HG03520 (cell line): ENCODE results near the gene COL5A3.

ENCODE experiments used
- ATAC-seq: cut with Tn5 transposase; IDR thresholded peaks from one replicate; pipeline ENCODE4 v1.9.1; 2021; ENCODE audit warnings: mild to moderate bottlenecking, moderate library complexity; ENCODE audit not compliant: unreplicated experiment

COL5A3 gene

GRCh38 chr19:10011974-10012373 lies 1.7 kb upstream of the COL5A3 start:
- no peak for ATAC-seq

DNA sequence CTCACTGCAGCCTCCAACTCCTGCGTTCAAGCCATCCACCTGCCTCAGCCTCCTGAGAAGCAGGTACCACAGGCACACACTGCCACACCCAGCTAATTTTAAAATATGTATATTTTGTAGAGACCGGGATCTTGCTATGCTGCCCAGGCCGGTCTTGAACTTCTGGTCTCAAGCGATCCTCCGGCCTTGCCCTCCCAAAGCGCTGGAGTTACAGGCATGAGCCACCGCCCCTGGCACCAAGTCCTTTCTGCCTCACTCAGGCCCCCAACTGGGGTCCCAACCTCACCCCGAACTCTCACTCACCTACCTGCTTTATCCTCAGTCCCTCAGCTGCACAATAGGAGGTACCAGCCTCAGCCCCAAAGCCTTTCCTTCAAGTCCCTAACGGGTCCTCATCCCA lies 635 bp upstream of the COL5A3 start:
- no peak for ATAC-seq

- ATAC-seq: no peak
These were observed 535 bp downstream of the COL5A3 start for GRCh38 chr19:10009714-10010224.

DNA sequence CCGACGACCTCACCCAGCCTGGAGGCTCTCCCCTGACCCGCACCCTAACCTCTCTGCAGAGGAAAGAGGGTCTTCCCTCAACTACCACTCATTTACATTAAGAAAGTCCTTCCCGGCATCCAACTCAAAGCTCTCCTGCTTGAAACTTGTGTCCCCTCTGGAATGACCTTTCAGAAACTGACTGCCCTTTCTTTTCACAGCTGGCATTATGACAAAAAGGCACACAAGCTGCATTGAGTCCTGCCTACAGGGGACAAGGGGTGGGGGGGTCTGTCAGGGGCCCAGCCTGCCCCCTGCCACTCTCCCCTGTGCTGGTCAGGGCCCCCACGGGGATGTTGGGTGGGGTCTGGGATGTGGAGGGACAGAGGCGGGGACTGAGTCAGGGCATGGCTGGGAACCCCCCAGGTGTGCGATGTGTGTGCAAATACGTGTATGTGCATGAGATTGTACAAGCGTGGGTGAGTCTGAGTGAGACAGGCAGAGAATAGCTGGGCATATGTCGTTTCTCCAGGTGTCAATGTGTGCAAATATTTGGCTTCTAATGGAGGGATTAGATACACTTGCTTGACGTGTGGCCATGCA lies 2.0 kb downstream of the COL5A3 start:
- no peak for ATAC-seq

DNA sequence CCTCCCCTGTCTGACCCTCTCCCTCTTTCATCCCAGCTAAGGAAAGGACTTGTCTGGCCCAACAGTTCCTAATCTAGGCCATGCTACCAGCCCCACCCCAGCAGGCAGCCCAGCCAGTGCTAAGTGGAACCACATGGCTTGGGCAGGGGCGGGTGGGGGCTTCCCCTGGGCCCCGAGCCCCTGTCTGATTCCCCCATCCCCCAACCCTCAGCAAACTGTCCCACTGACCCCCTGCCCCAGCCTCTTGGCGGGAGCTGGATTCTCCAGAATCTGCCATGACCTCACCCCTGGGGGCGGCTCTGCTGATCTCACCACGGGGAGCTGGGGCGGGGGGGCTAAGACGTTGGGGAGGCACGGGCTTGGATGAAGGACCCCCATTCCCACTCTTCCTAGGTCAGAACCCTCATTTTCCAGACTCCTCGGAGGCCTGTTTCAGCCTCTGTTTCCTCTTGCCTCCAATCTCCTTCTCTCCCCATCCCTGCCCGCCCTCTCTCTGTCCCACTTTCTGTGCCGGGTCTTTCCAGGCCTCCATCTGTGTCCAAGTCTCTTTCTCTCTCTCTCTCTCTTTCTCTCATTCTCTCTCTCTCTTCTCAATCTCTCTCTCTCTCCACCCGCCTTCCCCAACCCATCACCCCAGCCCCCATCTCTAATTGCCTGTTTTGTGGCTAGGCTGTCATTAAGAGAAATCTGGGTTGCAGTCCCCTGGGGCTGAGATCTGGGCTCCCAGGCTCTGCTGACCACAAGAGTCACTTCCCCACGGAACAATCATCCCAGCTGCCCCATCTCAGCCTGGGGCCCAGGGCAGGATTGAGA lies 2.7 kb downstream of the COL5A3 start:
- ATAC-seq: no peak

GRCh38 chr19:10006752-10007323 lies 3.5 kb downstream of the COL5A3 start:
- ATAC-seq: no peak

- no peak for ATAC-seq
These were observed 4.0 kb downstream of the COL5A3 start for GRCh38 chr19:10006335-10006708.

DNA sequence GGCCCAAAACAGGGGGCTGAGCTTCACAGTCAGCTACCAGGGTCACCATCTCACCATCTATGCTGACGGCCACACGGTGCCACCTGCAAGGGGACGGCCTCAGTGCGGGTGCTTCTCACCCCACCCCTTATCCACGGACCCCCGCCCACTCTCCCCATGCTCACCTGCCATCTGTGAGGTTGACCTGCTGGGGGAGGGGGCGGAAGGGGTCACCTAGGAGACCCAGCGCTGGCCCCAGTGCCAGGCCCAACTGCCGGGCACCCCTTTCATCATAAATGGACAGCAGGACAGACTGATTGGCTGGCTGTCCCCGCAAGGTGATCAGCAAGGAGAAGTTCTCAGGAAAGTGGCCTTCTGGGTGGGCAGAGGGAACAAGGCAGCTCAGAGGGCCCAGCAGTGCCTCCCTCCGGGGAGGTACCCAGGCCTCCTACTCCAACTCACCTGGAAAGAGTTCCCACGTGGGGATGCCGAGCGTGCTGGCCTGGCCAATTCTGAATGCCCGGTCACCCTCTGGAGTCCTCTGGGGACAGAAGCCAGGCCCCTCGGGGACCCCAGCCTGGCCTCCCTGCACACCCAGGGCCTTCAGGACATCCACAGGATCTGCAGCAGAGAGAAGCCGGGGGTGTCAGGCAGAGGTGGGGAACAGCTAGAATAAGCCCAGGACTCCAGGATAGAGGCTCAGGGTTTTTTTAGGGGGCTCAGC lies 4.5 kb downstream of the COL5A3 start:
- ATAC-seq: no peak

DNA sequence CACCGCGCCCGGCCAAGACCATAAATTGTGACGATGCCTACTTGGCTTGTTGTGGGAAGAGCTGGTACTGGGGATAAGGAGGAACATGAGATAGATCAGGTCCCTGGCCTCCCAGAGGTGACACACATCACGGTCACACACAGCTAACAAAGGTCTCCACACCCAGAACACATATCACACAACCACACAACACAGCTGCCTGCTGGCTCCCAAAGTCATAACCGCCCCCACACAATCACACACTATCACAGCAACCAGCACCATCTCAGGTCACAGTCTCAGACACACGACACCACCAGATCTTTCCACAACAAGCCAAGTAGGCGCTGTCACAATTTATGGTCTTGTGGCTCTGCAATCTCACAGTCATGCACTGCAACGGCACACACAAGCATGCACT lies 5.7 kb downstream of the COL5A3 start:
- ATAC-seq: no peak

GRCh38 chr19:10003271-10003670 lies 7.0 kb downstream of the COL5A3 start:
- ATAC-seq: no peak

GRCh38 chr19:10001899-10002298 lies 8.4 kb downstream of the COL5A3 start:
- no peak for ATAC-seq

DNA sequence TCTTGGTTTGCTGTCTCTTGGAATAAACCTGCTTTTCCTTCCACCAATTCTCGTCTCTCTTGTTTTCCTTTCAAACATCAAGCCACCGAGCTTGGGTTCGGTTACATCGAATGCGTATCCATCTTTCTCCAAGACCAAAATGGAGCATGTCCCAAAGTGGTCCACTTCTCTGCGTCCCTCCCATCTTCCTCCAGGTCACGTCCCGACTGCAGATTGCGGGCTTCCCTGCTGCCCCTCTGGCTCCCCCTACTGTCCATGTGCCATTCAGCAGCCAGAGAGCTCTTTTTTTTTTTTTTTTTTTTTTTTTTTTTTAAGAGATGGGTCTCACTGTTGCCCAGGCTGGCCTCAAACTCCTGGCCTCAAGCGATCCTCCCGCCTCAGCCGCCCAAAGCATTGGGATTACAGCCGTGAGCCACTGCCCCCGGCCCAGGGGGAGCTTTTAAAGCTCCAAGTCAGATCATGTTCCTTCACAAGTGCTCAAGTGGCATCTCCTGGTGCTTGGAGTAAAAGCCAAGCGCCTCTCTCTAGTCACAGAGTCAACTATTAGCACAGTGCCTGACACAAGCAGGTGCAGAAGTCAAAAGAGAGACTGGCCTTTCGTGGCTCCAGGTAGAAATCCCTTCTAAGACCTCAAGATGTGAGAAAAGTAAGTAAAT lies 10.0 kb downstream of the COL5A3 start:
- no peak for ATAC-seq

GRCh38 chr19:9996541-9996940 lies 13.8 kb downstream of the COL5A3 start:
- ATAC-seq: no peak

DNA sequence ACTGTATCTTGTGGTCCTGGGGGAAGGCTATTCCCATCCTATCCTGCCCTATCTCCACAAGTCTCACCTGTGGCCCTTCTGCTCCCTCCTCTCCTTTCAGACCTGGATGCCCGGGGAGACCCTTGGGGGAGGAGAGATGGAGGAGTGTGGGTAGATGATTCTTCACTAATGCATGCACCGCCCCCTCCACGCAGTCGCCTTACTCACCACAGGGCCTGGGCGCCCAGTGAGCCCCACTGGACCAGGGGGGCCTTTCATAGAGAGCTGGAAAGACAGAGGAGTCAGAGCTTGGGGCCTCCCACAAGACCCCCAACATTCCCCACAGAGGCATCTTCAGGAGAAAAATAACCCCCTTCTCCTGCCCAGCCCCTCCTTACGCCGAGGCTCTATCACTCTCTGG lies 14.3 kb downstream of the COL5A3 start:
- ATAC-seq: no peak

DNA sequence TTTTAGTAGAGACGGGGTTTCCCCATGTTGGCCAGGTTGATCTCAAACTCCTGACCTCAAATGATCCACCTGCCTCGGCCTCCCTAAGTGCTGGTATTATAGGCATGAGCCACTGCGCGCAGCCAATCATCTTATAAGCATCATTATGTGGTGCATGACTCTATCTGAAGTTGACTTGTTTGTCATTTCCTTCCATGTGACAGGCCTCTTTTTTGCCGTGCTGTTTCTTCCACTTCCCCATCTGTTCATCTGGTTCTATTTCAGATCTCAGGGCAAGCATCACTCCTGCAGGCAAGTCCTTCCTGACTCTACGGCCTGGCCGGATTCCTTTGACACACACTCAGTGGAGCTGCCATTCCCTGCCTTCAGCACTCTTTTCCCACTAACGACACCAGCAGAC lies 15.2 kb downstream of the COL5A3 start:
- no peak for ATAC-seq

DNA sequence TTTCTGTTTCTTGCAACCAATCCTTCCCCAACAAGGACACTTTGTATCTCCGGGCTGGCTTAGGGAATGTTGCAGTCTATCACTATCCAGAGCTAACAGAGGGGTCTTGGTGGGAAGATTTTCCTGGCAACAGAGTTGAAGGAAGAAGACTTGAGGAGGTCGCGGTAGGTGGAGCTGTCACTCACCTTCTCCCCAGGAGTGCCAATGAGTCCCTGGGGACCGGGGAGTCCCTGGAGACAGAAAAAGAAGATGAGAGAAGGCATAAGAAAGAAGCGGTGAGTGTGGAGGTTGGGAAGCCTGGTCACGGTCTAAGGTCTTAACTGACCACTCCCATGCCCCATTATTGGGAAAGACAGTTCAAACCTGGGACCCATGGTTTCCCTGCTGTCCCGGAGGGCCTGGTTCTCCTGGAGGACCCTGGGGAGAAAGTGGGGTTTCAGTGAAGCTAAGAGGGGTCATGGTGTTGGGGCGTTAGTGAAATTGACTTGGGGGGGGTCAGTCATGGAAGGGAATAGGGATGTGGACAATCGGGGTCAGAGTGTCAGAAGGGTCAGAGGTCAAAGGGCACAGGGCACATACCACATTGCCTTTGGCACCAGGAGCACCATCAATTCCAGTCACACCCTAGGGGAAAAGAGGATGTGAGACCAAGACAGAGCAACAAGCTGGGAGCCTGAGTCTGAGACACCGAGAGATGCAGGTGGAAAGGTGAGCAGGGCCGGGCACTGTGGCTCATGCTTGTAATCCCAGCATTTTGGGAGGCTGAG lies 18.7 kb downstream of the COL5A3 start:
- no peak for ATAC-seq

DNA sequence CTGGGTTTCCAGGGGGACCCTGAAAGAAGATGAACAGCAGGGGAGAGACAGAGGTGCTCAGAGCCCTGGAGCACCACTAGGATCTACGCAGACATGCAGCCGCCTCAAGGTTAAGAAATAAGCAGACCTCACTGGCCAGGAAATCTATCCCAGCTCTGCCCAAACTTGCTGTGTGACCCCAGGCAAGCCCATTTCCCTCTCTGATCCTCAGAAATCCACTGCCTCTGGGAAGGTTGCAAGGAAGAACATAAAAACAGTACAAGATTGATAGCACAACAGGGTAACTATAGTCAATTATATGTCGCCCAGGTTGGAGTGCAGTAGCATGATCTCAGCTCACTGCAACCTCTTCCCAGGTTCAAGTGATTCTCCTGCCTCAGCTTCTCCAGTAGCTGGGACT lies 20.8 kb downstream of the COL5A3 start:
- no peak for ATAC-seq

GRCh38 chr19:9986787-9987281 lies 23.5 kb downstream of the COL5A3 start:
- no peak for ATAC-seq

GRCh38 chr19:9981406-9982260 lies 28.7 kb downstream of the COL5A3 start:
- ATAC-seq: no peak
